GM21447 (cell line): ENCODE measurements around the gene CNTNAP2.
"Not testable (repeated sequence)": the region's sequence is repeated elsewhere in the genome, so short reads cannot be mapped to it uniquely, and the experiment has no call there.

Source experiments
- ATAC-seq: cut with Tn5 transposase; IDR thresholded peaks from one replicate; pipeline ENCODE4 v1.9.1; 2021; ENCODE audit not compliant: unreplicated experiment

The CNTNAP2 gene

DNA sequence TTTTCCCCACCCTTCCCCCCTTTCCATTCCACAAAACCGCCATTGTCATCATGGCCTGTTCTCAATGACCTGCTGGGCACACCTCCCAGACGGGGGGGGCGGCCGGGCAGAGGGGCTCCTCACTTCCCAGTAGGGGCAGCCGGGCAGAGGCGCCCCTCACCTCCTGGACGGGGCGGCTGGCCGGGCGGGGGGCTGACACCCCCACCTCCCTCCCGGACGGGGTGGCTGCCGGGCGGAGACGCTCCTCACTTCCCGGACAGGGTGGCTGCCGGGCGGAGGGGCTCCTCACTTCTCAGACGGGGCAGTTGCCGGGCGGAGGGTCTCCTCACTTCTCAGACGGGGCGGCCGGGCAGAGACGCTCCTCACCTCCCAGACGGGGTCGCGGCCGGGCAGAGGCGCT lies 1685.2 kb downstream of the CNTNAP2 start:
- ATAC-seq: not testable (repeated sequence)

DNA sequence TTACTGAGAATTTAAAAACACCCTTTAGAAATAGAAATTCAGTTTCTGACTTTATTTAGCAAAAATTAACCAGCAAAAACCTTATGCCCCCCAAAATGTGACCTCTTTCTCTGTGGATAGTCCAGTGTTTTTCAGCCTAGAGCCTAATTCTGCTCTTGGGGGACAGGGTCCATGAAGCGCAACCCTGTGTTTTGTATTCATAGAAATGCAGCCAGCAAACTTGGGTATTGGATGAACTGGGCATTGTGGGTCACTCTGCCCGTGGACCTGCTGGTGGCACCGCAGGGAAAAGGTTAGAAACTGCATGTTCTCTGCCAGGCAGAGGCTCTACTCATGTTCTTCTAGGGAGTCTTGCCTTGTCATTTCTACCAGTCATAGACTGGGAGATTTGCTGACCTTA lies 1686.5 kb downstream of the CNTNAP2 start:
- ATAC-seq: no peak

DNA sequence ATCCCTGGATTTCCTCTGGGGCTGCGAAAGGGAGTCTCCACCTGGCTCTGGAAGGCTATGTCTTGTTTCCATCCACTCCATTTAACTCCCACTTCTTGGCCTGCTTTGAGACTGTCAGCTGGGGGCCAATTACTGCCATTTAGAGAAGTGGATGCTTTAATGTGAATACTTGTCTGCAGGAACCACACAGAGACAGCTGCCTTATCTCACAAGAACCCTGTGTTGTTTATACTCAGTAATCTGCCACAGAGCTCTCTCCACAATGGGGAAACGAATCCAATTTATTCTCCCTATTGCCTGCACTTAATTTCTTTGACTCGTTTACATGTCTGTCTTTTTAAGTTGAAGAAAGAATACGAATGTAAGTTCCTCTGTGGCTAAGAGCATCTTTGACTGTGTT lies 1687.0 kb downstream of the CNTNAP2 start:
- ATAC-seq: no peak

DNA sequence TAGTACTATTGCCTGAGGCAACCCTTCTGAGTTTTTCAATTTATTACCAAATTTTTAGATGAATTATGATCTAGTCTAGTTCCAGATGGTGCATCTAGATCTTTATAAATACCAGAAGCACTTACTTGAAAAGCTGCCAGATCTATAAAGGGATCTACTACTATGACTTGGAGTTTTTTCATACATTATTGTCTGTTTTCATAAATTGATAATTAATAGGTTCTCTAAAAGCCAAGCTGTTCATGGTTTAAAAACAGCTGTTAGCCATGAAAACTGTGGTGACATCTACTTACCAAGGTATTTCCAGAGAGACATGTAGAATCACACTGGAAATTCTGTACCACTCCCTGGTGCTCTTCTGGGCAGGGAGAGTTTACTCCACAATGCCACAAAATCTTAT lies 1687.4 kb downstream of the CNTNAP2 start:
- ATAC-seq: no peak

DNA sequence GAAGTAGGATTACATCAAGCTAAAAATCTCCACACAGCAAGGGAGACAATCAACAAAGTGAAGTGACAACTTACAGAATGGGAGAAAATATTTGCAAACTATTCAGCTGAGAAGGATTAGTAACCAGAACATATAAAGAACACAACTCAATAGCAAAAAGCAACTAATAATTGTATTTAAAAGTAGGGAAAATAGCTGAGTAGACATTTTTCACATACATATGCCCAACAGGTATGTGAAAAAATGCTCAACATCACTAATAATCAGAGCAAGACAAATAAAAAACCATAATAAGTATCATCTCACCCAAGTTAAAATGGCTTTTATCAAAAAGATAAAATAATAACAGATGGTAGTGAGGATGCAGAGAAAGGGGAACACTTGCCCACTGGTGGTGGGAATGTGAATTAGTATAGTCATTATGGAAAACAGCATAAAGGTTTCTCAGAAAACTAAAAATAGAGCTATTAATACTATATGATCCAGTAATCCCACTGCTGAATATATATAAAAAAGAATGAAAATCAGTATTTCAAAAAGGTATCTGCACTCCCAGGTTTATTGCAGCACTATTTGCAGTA lies 1689.5 kb downstream of the CNTNAP2 start:
- no peak for ATAC-seq

DNA sequence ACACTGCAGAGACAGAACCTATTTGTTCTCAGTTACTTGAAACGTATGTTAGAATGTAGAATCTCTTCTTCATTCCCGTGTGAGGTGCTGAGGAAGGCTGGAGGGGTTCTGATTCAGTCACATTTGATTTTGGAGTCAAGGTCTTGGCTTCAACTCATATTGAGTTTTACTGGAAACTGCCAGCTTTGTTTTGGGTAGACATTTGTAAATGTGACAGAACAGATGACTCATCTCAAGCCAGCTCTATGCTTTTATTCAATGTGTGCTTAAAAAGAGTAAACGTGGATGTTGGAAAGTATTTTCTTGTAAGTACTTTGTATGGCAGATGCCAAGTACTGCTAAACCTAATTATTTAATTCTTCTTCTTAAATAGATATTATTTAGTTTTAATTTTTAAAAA lies 1693.2 kb downstream of the CNTNAP2 start:
- no peak for ATAC-seq

DNA sequence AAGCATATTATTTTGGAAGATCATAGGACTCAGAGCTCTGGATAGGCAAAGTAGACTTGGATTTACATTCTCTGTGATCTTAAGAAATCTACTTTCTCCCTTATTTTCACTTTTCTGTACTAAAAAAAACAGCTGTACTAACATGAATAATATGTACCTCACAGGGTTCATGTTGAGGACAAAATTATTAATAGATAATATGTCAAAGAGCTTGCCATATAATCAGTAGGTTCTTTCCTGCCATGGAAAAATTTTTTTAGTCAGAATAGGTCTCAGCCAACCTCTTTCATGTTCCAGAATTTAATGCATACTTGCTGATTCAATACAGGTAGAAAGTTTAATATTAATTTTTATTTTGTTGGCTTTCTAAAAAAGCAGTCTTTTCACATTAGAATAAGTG lies 1693.7 kb downstream of the CNTNAP2 start:
- ATAC-seq: no peak

DNA sequence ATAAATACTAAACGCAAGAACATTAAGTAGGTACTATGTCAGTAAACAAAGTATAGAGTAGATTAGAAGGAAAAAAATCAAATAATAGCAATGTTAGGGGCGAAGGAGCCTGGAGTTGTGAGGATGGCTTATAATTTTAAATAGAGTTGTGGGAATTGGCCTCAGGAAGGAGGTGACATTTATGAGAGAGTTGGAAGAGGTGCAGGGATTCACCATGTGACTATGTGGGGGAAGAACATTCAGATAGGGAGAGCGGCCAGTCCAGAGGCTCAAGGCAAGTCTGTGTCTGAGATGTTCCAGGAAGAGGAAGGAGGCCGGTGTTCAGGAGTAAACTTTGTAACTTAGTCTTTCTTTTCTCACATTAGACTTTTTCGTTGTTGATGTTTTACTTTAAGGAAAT lies 1695.3 kb downstream of the CNTNAP2 start:
- ATAC-seq: no peak

DNA sequence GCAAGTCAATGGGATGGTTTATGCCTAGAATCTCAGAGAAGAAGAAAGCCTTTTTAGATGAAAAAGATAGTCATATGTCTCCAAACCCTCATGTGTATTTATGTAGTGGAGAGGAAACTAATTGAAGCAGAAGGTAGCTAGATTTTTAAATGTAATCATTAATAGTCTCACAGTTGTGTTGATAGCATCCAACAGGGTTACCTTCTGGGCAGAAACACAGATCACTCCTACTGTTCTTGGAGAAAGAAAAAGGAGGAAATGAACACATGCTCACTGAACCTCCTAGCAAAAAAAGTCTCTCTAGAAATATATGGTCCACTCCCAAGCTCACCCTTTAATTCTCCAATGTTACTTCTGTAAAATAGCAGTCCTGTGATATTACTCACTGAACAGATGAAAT lies 1696.7 kb downstream of the CNTNAP2 start:
- no peak for ATAC-seq

DNA sequence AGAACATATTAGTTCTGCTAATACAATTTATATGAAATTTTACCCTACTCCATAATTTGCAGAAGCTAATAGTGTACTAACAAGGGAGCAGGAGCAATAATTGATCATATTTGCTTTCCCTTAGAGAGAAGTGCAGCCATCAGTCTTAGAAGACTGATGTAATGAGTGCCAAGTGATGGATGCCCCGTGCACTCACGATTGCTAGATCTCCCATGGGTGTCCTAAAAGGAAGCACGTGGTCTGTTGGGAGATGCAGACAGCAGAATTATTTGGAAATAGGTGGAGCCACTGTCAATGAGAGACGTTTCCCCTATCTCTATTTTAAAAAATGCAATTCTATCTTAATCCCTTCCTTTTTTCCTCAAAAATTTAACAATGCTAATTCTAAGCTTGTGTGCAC lies 1701.7 kb downstream of the CNTNAP2 start:
- ATAC-seq: no peak

DNA sequence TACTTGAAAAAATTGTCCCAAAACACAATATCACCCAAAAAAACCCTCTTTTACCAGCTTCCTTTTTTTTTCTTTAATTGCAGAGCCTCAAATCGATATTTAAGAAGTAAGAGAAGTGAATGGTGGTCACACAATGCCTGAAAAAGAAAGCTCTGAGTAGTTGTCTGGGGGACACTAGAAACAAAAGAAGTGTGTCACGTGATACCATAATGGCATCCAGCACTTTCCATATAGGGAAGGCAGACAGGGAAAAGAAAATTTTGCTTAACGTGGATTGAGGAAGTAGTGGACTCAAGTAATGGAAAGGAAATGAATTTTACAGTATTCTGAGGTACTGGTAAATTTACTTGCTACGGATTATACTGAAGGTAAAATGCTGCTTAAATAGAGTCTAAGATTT lies 1708.1 kb downstream of the CNTNAP2 start:
- no peak for ATAC-seq

DNA sequence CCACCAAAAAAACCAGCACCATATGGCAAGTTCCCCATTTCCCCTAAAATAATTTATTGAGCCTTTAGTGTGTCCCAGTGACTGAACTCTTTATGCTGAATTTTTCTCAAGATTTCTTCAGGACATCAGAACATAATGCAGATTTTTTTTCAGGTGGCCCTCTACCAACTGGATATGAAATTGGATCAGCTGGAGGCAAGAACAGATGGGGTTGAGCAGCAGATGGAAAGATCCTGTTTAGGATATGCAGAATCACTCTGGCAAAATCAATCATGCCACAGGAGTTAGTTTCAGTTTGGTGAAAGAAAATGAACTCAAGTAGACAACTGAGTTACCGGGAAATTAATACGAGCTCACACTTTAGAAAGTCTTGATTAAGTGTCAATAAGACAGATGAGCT lies 1712.4 kb downstream of the CNTNAP2 start:
- ATAC-seq: no peak

DNA sequence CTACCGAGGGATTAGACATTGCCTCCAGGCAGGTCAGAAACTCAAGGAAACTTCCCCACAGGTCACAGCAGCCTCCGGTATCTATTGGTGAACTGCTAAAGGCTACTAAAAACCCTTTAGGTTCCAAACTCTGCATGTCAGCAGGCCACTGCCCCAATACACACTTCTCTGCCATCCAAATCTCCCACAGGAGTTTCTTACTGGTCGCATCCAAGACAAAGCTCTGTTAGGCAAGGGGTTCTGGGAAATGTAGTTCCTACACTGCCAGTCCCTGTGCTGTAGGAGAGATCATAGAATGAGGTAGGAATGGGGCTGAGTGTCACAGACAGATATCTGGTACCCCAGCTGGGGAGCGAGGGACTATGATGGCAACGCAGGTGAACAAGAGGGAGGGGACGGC lies 1717.0 kb downstream of the CNTNAP2 start:
- no peak for ATAC-seq

DNA sequence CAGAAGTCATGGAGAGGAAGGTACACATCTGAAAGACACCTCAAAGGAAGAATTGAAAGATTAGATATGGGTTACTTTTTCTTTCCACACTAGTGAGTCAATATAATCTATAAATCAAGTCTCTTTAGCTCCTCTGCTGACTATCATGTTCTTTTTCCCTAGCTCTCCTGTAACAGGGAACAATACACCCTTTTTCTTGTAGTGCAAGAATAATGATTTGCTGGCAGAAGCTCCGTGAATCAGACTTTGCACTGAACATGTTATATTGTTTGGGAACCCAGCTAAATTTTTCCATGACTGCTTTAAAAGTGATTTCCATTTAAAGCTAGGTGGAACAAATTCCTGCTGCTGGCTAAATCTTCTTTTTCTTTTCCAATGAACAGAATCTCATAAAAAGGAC lies 1717.4 kb downstream of the CNTNAP2 start:
- no peak for ATAC-seq

DNA sequence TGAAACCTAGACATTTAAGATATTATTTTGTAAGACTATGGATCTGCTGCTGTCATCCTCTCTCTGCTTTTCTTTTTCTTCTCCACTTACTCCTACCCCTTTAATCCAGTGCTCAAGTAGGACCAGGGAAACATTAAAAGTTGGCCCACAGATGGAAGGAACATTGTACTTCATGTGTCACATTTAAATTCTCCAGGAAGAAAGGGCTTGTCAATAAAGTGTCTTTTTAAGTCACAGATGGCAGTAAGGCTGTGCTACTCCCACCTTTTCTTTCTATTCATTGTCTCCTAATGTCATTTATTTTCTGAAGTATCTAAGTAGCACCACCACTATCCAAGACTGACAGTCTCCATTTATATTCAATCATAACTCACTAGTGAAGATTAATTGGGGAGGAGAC lies 1736.2 kb downstream of the CNTNAP2 start:
- no peak for ATAC-seq

DNA sequence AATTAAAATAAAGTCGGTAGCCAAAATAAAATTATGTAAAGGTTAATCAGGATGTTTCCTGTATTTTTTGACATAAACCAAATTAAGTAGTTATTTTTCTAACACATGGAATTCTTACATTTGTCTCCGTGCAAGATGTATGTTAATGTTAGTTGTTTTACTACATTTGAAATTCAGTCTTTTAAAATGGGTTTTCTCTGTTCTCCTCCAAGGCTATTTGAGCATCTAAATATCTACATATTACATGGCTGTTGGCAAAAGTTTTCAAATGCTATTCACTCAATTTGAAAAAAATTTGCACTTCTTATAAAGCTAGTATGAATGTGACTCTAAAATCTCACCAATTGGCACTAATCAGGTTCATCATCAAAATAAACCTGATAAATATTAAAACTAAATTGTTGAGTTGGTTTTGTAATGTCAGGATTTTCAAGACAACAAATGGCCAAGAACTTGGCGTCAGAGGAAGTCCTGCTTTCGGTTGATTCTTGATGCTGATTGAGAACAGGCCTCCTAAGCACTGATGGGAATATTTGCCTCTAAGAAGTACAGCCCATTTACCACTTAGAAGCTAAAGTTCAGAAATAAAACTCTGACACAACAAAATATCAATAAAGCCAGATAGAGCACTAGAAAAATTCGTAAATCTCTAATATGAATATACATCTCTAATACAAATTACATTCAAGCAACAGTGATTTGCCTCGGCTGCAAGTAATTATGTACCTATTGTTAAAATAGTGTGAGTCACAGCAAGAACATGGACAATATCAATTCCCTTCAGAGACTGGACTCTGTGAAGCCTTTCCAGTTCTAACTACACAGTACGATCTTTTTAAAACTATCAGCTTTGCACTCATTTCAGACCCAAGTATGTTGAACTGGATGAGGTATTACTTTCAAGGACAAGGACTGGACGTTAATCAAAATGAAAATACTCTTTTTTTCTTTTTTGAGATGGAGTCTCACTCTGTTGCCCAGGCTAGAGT lies 1740.8 kb downstream of the CNTNAP2 start:
- ATAC-seq: no peak

DNA sequence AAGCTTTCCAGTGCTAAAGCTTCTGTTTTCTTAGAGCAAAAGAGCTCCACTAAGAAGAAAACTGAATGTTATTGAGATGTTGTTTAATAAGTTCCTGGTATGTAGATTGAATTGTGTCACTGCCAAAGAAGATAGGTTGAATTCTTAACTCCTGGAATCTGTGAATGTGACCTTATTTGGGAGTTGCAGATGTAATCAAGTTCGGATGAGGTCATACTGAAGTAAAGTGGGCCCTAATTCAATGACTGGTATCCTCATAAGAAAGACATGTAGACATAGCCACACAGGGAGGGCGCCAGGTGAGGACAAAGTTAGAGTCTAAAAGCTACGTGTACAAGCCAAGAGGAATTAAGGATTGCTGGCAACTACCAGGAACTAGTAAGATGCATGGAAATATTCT lies 1741.8 kb downstream of the CNTNAP2 start:
- ATAC-seq: no peak

DNA sequence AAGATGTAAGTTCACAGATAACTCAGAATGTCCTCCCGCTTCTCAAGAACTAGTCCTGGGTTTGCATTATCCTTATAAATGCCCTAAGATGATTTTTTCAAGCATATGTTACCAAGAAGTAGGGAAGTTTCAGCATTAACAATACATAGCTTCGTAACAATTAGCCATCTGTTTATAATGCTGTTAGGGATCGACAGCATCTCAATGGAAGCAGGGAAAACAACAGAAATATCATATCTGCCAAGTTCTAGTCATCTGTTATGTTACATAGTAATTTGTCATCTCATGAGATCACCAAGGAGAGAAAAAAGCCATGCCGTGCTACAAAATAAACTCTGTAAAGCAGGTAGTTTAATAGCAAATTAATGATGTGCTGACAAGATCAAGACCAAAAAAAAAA lies 1742.4 kb downstream of the CNTNAP2 start:
- ATAC-seq: no peak

DNA sequence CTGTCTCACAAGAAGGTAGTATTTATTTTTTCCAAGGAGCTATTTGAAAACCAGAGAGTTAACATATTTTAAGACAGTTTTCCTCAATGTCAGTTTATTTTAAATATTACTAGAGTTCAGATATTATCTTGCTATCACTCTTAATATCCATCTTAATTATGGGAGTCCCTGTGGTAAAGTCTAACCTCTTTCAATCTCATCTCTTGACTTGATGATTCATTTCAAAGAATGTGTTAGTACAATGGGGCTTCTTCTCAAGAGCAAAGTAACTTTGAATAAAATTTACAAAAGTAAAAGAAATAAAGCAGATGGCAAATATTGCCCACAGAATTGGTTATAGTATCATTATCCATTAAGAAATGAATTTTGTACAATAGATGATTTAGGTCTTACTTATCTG lies 1742.9 kb downstream of the CNTNAP2 start:
- ATAC-seq: no peak

DNA sequence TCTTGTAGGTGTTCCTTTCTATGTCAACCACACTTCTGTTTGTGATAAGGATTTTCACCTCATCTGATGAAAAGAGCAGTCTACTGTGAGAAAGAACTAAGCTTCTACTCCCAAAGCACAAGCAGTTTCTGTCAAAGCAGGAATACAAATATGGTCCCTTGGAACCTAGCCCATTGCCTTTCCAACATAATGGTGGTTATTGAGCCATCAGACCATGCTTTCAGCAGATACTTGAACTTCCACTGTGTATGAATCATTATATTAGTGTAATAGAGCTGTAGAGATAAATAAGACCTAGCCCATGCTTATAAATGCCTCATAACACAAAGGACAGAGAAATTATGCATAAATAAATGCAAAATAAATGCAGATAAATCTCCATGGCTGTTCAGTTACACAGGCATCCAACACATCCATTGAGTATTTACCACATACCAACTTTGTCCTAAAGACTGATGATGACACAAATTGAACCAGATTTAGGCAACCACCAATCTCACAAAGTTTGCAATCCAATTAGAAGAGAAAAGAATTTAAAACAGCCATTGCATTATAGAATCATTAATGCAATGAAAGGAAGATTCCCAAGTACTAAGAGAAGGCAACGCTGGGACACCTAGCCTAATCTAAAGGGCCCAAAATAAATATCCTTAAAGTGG lies 1744.6 kb downstream of the CNTNAP2 start:
- no peak for ATAC-seq

DNA sequence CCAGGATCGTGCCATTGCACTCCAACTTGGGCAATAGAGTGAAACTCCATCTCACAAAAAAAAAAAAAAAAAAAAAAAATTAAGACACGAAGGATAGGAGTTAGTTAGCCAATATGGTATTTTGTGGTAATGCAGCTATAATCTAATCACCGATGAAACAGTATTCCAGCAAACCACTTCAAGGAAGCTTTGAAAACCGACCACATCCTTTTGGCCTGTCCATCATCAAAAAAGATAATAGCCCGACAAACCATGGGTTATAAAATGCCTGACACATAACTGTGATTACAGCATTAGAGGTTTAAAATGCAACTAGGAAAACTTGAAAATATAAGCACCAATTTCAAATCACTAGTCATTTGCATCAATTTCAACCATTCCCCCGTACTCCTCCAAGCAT lies 1745.3 kb downstream of the CNTNAP2 start:
- ATAC-seq: no peak

DNA sequence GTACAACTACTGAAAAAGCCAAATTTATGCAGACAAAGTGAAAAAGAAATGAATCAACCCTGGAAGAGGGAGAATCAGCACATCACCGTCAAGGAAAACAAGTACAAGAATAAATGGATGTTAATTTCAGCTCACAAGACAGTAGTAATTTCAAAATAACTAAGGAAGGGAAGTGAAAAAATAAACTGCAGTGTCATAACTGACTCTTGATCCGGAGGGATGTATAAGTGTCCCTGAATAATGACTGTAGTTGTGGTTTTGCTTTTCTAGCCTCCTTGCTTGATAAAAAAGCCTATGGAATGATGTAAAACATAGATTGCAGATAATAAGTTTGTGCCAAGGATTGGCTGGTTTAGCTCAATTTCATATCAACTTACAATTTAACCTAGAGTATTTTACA lies 1752.9 kb downstream of the CNTNAP2 start:
- ATAC-seq: no peak
